BJ (cell line): Measurements from ENCODE around the gene CPA2. TPM values are rescaled to one million over a fixed set of nuclear protein-coding genes. Genes with fewer than 3 reads are reported as not detected.

Experiments
- CTCF ChIA-PET: fragments of 350-600 bp; formaldehyde crosslinking; extraction: SDS; loops from one replicate; lab custom pipeline; 2021; ENCODE audit warnings: antibody characterized with exemption, inconsistent platforms; lab: Yijun Ruan, JAX
- POLR2A ChIA-PET: fragments of 300-600 bp; sonication (Branson Sonifier 250); formaldehyde crosslinking; extraction: SDS; loops from one replicate; lab custom pipeline; 2021; ENCODE audit warnings: antibody characterized with exemption; lab: Charles Lee
- DNase-seq: peaks from one replicate; pipeline ENCODE4 v3.0.0-alpha.2; 2011; ENCODE audit warnings: low read depth
- H3K27me3 ChIP-seq: 2 replicates; pipeline ENCODE4 v1.6.0; 2011; ENCODE audit warnings: low read length; ENCODE audit not compliant: control insufficient read depth, insufficient read depth
- H3K36me3 ChIP-seq: 2 replicates; pipeline ENCODE4 v1.5.1; 2011; ENCODE audit warnings: low read length; ENCODE audit not compliant: control insufficient read depth, insufficient read depth
- H3K4me3 ChIP-seq: 2 replicates; pipeline ENCODE4 v1.5.1; 2011; ENCODE audit warnings: low read depth, mild to moderate bottlenecking, control low read depth, low read length
- polyA plus RNA-seq: library from polyadenylated mRNA; depleted of rRNA; stranded (reverse); fragments of >200 nt; gene quantifications from 2 replicates; pipeline ENCODE4 v1.2.3, GENCODE V29; 2011
- TF ChIP-seq, protein P1 (sequence below): IDR thresholded peaks from 2 replicates; pipeline ENCODE4 v1.5.1; 2011; ENCODE audit warnings: low read depth, mild to moderate bottlenecking, control low read depth, inconsistent platforms, low read length, moderate library complexity; ENCODE audit not compliant: insufficient read depth

Gene CPA2
- polyA plus RNA-seq, 1 experiment, result not detected

GRCh38 chr7:130297628-130298543, 31.2 kb downstream of the CPA2 start:
- ChIA-PET POLR2A (no interaction called here), CTCF (no interaction called here)
- TF ChIP-seq, protein P1, sequence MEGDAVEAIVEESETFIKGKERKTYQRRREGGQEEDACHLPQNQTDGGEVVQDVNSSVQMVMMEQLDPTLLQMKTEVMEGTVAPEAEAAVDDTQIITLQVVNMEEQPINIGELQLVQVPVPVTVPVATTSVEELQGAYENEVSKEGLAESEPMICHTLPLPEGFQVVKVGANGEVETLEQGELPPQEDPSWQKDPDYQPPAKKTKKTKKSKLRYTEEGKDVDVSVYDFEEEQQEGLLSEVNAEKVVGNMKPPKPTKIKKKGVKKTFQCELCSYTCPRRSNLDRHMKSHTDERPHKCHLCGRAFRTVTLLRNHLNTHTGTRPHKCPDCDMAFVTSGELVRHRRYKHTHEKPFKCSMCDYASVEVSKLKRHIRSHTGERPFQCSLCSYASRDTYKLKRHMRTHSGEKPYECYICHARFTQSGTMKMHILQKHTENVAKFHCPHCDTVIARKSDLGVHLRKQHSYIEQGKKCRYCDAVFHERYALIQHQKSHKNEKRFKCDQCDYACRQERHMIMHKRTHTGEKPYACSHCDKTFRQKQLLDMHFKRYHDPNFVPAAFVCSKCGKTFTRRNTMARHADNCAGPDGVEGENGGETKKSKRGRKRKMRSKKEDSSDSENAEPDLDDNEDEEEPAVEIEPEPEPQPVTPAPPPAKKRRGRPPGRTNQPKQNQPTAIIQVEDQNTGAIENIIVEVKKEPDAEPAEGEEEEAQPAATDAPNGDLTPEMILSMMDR, result no peak
- no peak for DNase-seq
- no peaks in the 10 kb centered on the region for H3K27me3 ChIP-seq
- no peak overlapping the region for H3K4me3 ChIP-seq
- peaks cover 13% of the 10 kb centered on the region for H3K36me3 ChIP-seq

DNA sequence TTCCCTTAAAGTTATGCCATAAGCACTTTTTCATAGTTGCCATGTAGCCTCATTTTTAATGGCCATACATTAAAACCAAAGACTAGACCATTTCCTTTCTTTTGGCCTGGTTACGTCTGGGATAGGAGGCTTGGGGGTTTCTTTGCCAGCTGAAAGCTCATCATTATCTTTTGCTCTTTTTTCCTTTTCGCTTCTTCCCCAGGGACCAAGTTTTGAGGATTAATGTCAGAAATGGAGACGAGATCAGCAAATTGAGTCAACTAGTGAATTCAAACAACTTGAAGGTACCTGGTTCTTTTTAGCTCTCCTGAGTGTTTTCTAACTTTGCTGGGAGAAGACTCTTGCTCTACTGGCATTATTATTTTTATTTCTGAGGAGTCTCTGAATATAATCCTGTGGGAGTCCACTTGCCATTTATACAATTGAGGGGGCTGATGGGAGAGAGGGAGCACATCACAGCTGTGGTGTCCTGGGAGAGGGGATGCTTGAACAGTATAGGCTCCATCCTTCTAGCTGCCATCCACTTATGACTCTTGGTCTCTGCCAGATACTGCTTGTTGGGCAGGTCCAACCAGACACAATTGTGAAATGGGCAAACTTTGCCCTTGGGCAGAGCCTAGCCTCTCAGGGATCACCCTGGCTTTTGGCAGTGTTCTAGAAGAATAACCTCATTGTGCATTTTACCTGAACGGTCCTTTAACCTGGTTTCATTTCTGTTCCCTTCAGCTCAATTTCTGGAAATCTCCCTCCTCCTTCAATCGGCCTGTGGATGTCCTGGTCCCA, 32.1 kb downstream of the CPA2 start:
- TF ChIP-seq, protein P1, result no peak
- Histone ChIP-seq H3K4me3 (no peak overlapping the region), H3K36me3 (peaks cover 13% of the 10 kb centered on the region), H3K27me3 (no peaks in the 10 kb centered on the region)
- no peak for DNase-seq
- POLR2A ChIA-PET, result no interaction called here
- CTCF ChIA-PET, result no interaction called here

- ChIA-PET CTCF (no interaction called here), POLR2A (no interaction called here)
- no peak for DNase-seq
- no peaks in the 10 kb centered on the region for H3K27me3 ChIP-seq
- H3K4me3 ChIP-seq, result no peak overlapping the region
- TF ChIP-seq, protein P1, result no peak
- peaks cover 13% of the 10 kb centered on the region for H3K36me3 ChIP-seq
Measured at GRCh38 chr7:130299866-130300265, 33.2 kb downstream of the CPA2 start.

GRCh38 chr7:130301501-130302020, 34.9 kb downstream of the CPA2 start:
- POLR2A ChIA-PET, result no interaction called here
- CTCF ChIA-PET, result interaction anchor here (0.9 kb wide), 1 partner anchor 8 kb away, joined by 3 read pairs; the partner anchor contains the start of gene CPA4
- Histone ChIP-seq H3K36me3 (peaks cover 13% of the 10 kb centered on the region), H3K27me3 (no peaks in the 10 kb centered on the region), H3K4me3 (no peak overlapping the region)
- TF ChIP-seq, protein P1, result no peak
- no peak for DNase-seq

- no peak overlapping the region for H3K4me3 ChIP-seq
- TF ChIP-seq, protein P1, result no peak
- DNase-seq, result no peak
- H3K27me3 ChIP-seq, result no peaks in the 10 kb centered on the region
- H3K36me3 ChIP-seq, result peaks cover 13% of the 10 kb centered on the region
- ChIA-PET CTCF (no interaction called here), POLR2A (no interaction called here)
Measured at GRCh38 chr7:130302649-130303048, 36.0 kb downstream of the CPA2 start.
